ENCODE data around the gene PRIM2. TPM values are rescaled to one million over a fixed set of nuclear protein-coding genes. Genes with fewer than 3 reads are reported as not detected.
"Not testable (repeated sequence)": the region's sequence is repeated elsewhere in the genome, so short reads cannot be mapped to it uniquely, and the experiment has no call there.

The PRIM2 gene
- polyA plus RNA-seq, 1 donor from 2014 or later, result 10.0 TPM

- not testable (repeated sequence) for H3K36me3 ChIP-seq (ENCODE audit: insufficient read depth, low read length); H3K4me3 ChIP-seq (ENCODE audit: low read length); H3K9me2 ChIP-seq (ENCODE audit: insufficient read depth, low read length); H4K20me1 ChIP-seq (ENCODE audit: insufficient read depth); H3K9ac ChIP-seq (ENCODE audit: low read length); H3K79me2 ChIP-seq (replicated peaks; ENCODE audit: insufficient read depth, low read length); H3K27ac ChIP-seq (ENCODE audit: low read length); H3K27me3 ChIP-seq (ENCODE audit: insufficient read depth, low read depth, low read length); H3K4me2 ChIP-seq (ENCODE audit: low read length); H2AFZ ChIP-seq (ENCODE audit: low read depth, low read length); H3F3A ChIP-seq (ENCODE audit: insufficient read depth, low read length, poor library complexity, severe bottlenecking); H3K9me3 ChIP-seq (ENCODE audit: low read length)
Observed at GRCh38 chr6:57572844-57573243, 255.4 kb downstream of the PRIM2 start.

- H3K9me3 ChIP-seq (ENCODE audit: low read length); H3K9me2 ChIP-seq (ENCODE audit: insufficient read depth, low read length); H3K79me2 ChIP-seq (replicated peaks; ENCODE audit: insufficient read depth, low read length); H3K4me3 ChIP-seq (ENCODE audit: low read length); H3K27ac ChIP-seq (ENCODE audit: low read length); H3K27me3 ChIP-seq (ENCODE audit: insufficient read depth, low read depth, low read length); H2AFZ ChIP-seq (ENCODE audit: low read depth, low read length); H4K20me1 ChIP-seq (ENCODE audit: insufficient read depth); H3K9ac ChIP-seq (ENCODE audit: low read length); H3K4me2 ChIP-seq (ENCODE audit: low read length); H3F3A ChIP-seq (ENCODE audit: insufficient read depth, low read length, poor library complexity, severe bottlenecking); H3K36me3 ChIP-seq (ENCODE audit: insufficient read depth, low read length): not testable (repeated sequence)
Observed at GRCh38 chr6:57577023-57577422, 259.6 kb downstream of the PRIM2 start.

GRCh38 chr6:57579489-57579888 is 262.1 kb downstream of the PRIM2 start:
- H3K27ac ChIP-seq (ENCODE audit: low read length); H3K9me3 ChIP-seq (ENCODE audit: low read length); H3K36me3 ChIP-seq (ENCODE audit: insufficient read depth, low read length); H3K9me2 ChIP-seq (ENCODE audit: insufficient read depth, low read length); H4K20me1 ChIP-seq (ENCODE audit: insufficient read depth); H3K79me2 ChIP-seq (replicated peaks; ENCODE audit: insufficient read depth, low read length); H3K27me3 ChIP-seq (ENCODE audit: insufficient read depth, low read depth, low read length); H3K4me3 ChIP-seq (ENCODE audit: low read length); H3F3A ChIP-seq (ENCODE audit: insufficient read depth, low read length, poor library complexity, severe bottlenecking); H3K9ac ChIP-seq (ENCODE audit: low read length); H2AFZ ChIP-seq (ENCODE audit: low read depth, low read length); H3K4me2 ChIP-seq (ENCODE audit: low read length): not testable (repeated sequence)
- TF ChIP-seq CTCF (IDR thresholded peaks at IDR 0.05; ENCODE audit: poor library complexity, severe bottlenecking), result peak; percentile 29

GRCh38 chr6:57581586-57581985 is 264.2 kb downstream of the PRIM2 start:
- not testable (repeated sequence) for H3K79me2 ChIP-seq (replicated peaks; ENCODE audit: insufficient read depth, low read length); H3F3A ChIP-seq (ENCODE audit: insufficient read depth, low read length, poor library complexity, severe bottlenecking); H2AFZ ChIP-seq (ENCODE audit: low read depth, low read length); H3K9me3 ChIP-seq (ENCODE audit: low read length); H3K27me3 ChIP-seq (ENCODE audit: insufficient read depth, low read depth, low read length); H3K36me3 ChIP-seq (ENCODE audit: insufficient read depth, low read length); H3K4me2 ChIP-seq (ENCODE audit: low read length); H3K27ac ChIP-seq (ENCODE audit: low read length); H3K9me2 ChIP-seq (ENCODE audit: insufficient read depth, low read length); H3K9ac ChIP-seq (ENCODE audit: low read length); H4K20me1 ChIP-seq (ENCODE audit: insufficient read depth); H3K4me3 ChIP-seq (ENCODE audit: low read length)

- H2AFZ ChIP-seq (ENCODE audit: low read depth, low read length); H4K20me1 ChIP-seq (ENCODE audit: insufficient read depth); H3K36me3 ChIP-seq (ENCODE audit: insufficient read depth, low read length); H3F3A ChIP-seq (ENCODE audit: insufficient read depth, low read length, poor library complexity, severe bottlenecking); H3K4me2 ChIP-seq (ENCODE audit: low read length); H3K4me3 ChIP-seq (ENCODE audit: low read length); H3K27me3 ChIP-seq (ENCODE audit: insufficient read depth, low read depth, low read length); H3K9me3 ChIP-seq (ENCODE audit: low read length); H3K9me2 ChIP-seq (ENCODE audit: insufficient read depth, low read length); H3K79me2 ChIP-seq (replicated peaks; ENCODE audit: insufficient read depth, low read length); H3K27ac ChIP-seq (ENCODE audit: low read length); H3K9ac ChIP-seq (ENCODE audit: low read length): not testable (repeated sequence)
Observed at GRCh38 chr6:57601105-57601504, 283.7 kb downstream of the PRIM2 start.

GRCh38 chr6:57605303-57605702 is 287.9 kb downstream of the PRIM2 start:
- not testable (repeated sequence) for H3K36me3 ChIP-seq (ENCODE audit: insufficient read depth, low read length); H3K79me2 ChIP-seq (replicated peaks; ENCODE audit: insufficient read depth, low read length); H3K9me2 ChIP-seq (ENCODE audit: insufficient read depth, low read length); H3K9ac ChIP-seq (ENCODE audit: low read length); H2AFZ ChIP-seq (ENCODE audit: low read depth, low read length); H3K27ac ChIP-seq (ENCODE audit: low read length); H3K4me3 ChIP-seq (ENCODE audit: low read length); H3K27me3 ChIP-seq (ENCODE audit: insufficient read depth, low read depth, low read length); H3K4me2 ChIP-seq (ENCODE audit: low read length); H3K9me3 ChIP-seq (ENCODE audit: low read length); H3F3A ChIP-seq (ENCODE audit: insufficient read depth, low read length, poor library complexity, severe bottlenecking); H4K20me1 ChIP-seq (ENCODE audit: insufficient read depth)

- H3K79me2 ChIP-seq (replicated peaks; ENCODE audit: insufficient read depth, low read length); H2AFZ ChIP-seq (ENCODE audit: low read depth, low read length); H3K4me2 ChIP-seq (ENCODE audit: low read length); H3K9me3 ChIP-seq (ENCODE audit: low read length); H3F3A ChIP-seq (ENCODE audit: insufficient read depth, low read length, poor library complexity, severe bottlenecking); H3K9ac ChIP-seq (ENCODE audit: low read length); H3K27ac ChIP-seq (ENCODE audit: low read length); H3K9me2 ChIP-seq (ENCODE audit: insufficient read depth, low read length); H3K27me3 ChIP-seq (ENCODE audit: insufficient read depth, low read depth, low read length); H3K36me3 ChIP-seq (ENCODE audit: insufficient read depth, low read length); H3K4me3 ChIP-seq (ENCODE audit: low read length); H4K20me1 ChIP-seq (ENCODE audit: insufficient read depth): not testable (repeated sequence)
Observed at GRCh38 chr6:57606331-57606730, 288.9 kb downstream of the PRIM2 start.

- H3K4me2 ChIP-seq (ENCODE audit: low read length); H2AFZ ChIP-seq (ENCODE audit: low read depth, low read length); H3K9me3 ChIP-seq (ENCODE audit: low read length); H4K20me1 ChIP-seq (ENCODE audit: insufficient read depth); H3K9ac ChIP-seq (ENCODE audit: low read length); H3K79me2 ChIP-seq (replicated peaks; ENCODE audit: insufficient read depth, low read length); H3F3A ChIP-seq (ENCODE audit: insufficient read depth, low read length, poor library complexity, severe bottlenecking); H3K27me3 ChIP-seq (ENCODE audit: insufficient read depth, low read depth, low read length); H3K27ac ChIP-seq (ENCODE audit: low read length); H3K36me3 ChIP-seq (ENCODE audit: insufficient read depth, low read length); H3K9me2 ChIP-seq (ENCODE audit: insufficient read depth, low read length); H3K4me3 ChIP-seq (ENCODE audit: low read length): not testable (repeated sequence)
Observed at GRCh38 chr6:57610612-57611011, 293.2 kb downstream of the PRIM2 start.

Measured in neural cell (in vitro differentiated cells).